GM12878 (cell line): ENCODE measurements around the gene POU5F2. TPM values are rescaled to one million over a fixed set of nuclear protein-coding genes. Genes with fewer than 3 reads are reported as not detected.

Experiments used
- ATAC-seq: fragments of 200-7000 bp; cut with Tn5 transposase; 3 replicates; pipeline ENCODE4 v1.9.1; 2020; ENCODE audit warnings: mild to moderate bottlenecking, moderate library complexity
- BruUV-seq: library from RNA; stranded (reverse); fragments of 400-500 nt; replicated peaks from 2 replicates; lab custom pipeline; 2021; lab: Mats Ljungman, UMichigan
- CTCF ChIA-PET: fragments of 300-600 bp; sonication (Branson Sonifier 250); formaldehyde crosslinking; extraction: SDS; loops from one replicate; lab custom pipeline; 2021; ENCODE audit warnings: inconsistent platforms; lab: Yijun Ruan, JAX
- POLR2A ChIA-PET: fragments of 350-600 bp; formaldehyde crosslinking; extraction: SDS; loops from one replicate; lab custom pipeline; 2021; ENCODE audit warnings: inconsistent platforms; lab: Charles Lee
- RAD21 ChIA-PET: fragments of 300-600 bp; sonication (Branson Sonifier 250); formaldehyde crosslinking; loops from one replicate; lab custom pipeline; 2023; ENCODE audit warnings: antibody characterized with exemption; ENCODE audit not compliant: unreplicated experiment; lab: Charles Lee
- SMC1A ChIA-PET: fragments of 300-600 bp; sonication (Branson Sonifier 250); formaldehyde crosslinking; loops from one replicate; lab custom pipeline; 2023; ENCODE audit not compliant: unreplicated experiment, uncharacterized antibody; lab: Charles Lee
- DNase-seq: peaks from one replicate; pipeline ENCODE4 v3.0.0-alpha.2; 2011; ENCODE audit warnings: low read depth, low spot score
- FAIRE-seq: peaks from 3 replicates; lab custom pipeline; 2011; peaks lifted over from hg19 to GRCh38; lab: Jason Lieb, UNC
- H2AFZ ChIP-seq: 2 replicates; pipeline ENCODE4 v1.6.0; 2011; ENCODE audit warnings: low read depth, low read length, control low read depth; ENCODE audit not compliant: control insufficient read depth
- H3K27ac ChIP-seq: 2 replicates; pipeline ENCODE4 v1.5.1; 2011; ENCODE audit warnings: control low read depth; ENCODE audit not compliant: control insufficient read depth, insufficient read depth
- H3K27me3 ChIP-seq, 2 experiments: replicated peaks in 1 of 2; 2 replicates each; pipeline versions ENCODE4 v1.6.0 to v1.6.1; 2011; ENCODE audit warnings: low read length in 1 of 2; ENCODE audit not compliant: control insufficient read depth in 2 of 2, insufficient read depth in 2 of 2
- H3K36me3 ChIP-seq, 2 experiments: 2 replicates each; pipeline ENCODE4 v1.5.1; 2011; ENCODE audit warnings: low read length in 1 of 2; ENCODE audit not compliant: control insufficient read depth in 2 of 2, insufficient read depth in 2 of 2
- H3K4me1 ChIP-seq: 2 replicates; pipeline ENCODE4 v1.6.1; 2011; ENCODE audit warnings: mild to moderate bottlenecking, low read length, moderate library complexity, mixed read lengths; ENCODE audit not compliant: control insufficient read depth, insufficient read depth
- H3K4me2 ChIP-seq: 2 replicates; pipeline ENCODE4 v1.6.0; 2011; ENCODE audit warnings: control low read depth; ENCODE audit not compliant: control insufficient read depth, insufficient read depth
- H3K4me3 ChIP-seq: fragments of 200-600 bp; sonication (generic); 2 replicates; pipeline ENCODE4 v1.5.1; 2016
- H3K79me2 ChIP-seq: 2 replicates; pipeline ENCODE4 v1.6.0; 2011; ENCODE audit warnings: low read length; ENCODE audit not compliant: control insufficient read depth, insufficient read depth
- H3K9ac ChIP-seq: 2 replicates; pipeline ENCODE4 v1.8.0; 2011; ENCODE audit warnings: low read length, control low read depth, mixed read lengths; ENCODE audit not compliant: control insufficient read depth, insufficient read depth
- H3K9me3 ChIP-seq: replicated peaks from 3 replicates; pipeline ENCODE4 v1.5.1; 2011; ENCODE audit warnings: mild to moderate bottlenecking, low read length; ENCODE audit not compliant: control insufficient read depth, insufficient read depth
- H4K20me1 ChIP-seq: 2 replicates; pipeline ENCODE4 v1.6.0; 2011; ENCODE audit not compliant: control insufficient read depth, insufficient read depth
- E2F8 ChIP-seq: fragments of 450-650 bp; IDR thresholded peaks from 2 replicates; pipeline ENCODE4 v1.6.1; 2018; ENCODE audit warnings: mild to moderate bottlenecking, low read depth, moderate library complexity; ENCODE audit not compliant: partially characterized antibody
- EED ChIP-seq: sonication (generic); IDR thresholded peaks from 2 replicates; pipeline ENCODE4 v1.6.1; 2016; ENCODE audit warnings: antibody characterized with exemption, low read depth
- IRF4 ChIP-seq: IDR thresholded peaks from 2 replicates; pipeline ENCODE4 v1.6.1; 2011; ENCODE audit warnings: low read depth, low read length
- KAT2A ChIP-seq: conservative IDR thresholded peaks from 2 replicates; pipeline ENCODE4 v1.6.1; 2011; ENCODE audit warnings: low read depth, low read length; ENCODE audit not compliant: control insufficient read depth
- MXI1 ChIP-seq: fragments of 150-350 bp; IDR thresholded peaks from 2 replicates; pipeline ENCODE4 v1.6.1; 2011; ENCODE audit warnings: low read depth, mild to moderate bottlenecking, inconsistent platforms, low read length, improper control_type of control experiment
- MYB ChIP-seq: fragments of 150-350 bp; IDR thresholded peaks from 2 replicates; pipeline ENCODE4 v1.6.1; 2014; ENCODE audit warnings: mild to moderate bottlenecking, low read depth, low read length, borderline replicate concordance
- PBX3 ChIP-seq: IDR thresholded peaks from 2 replicates; pipeline ENCODE4 v1.6.1; 2011; ENCODE audit warnings: mild to moderate bottlenecking, low read depth, low read length, moderate library complexity; ENCODE audit not compliant: insufficient replicate concordance
- PRDM15 ChIP-seq: fragments of 450-650 bp; formaldehyde crosslinking; IDR thresholded peaks from 2 replicates; pipeline ENCODE4 v1.4.0; 2020; ENCODE audit warnings: mild to moderate bottlenecking, moderate library complexity
- STAT3 ChIP-seq: IDR thresholded peaks from 2 replicates; pipeline ENCODE4 v1.6.1; 2011; ENCODE audit warnings: low read depth, low read length, improper control_type of control experiment
- ZNF207 ChIP-seq: fragments of 450-650 bp; IDR thresholded peaks from 2 replicates; pipeline ENCODE4 v1.6.1; 2014; ENCODE audit warnings: antibody characterized with exemption, mild to moderate bottlenecking, borderline replicate concordance
- ZSCAN29 ChIP-seq: fragments of 450-650 bp; IDR thresholded peaks from 2 replicates; pipeline ENCODE4 v1.6.1; 2017; ENCODE audit warnings: mild to moderate bottlenecking, moderate library complexity
- ZZZ3 ChIP-seq: IDR thresholded peaks from 2 replicates; pipeline ENCODE4 v1.6.1; 2011; ENCODE audit warnings: low read depth; ENCODE audit not compliant: control insufficient read depth, insufficient read length
- WGBS: methylation state at CpG from one replicate; pipeline ENCODE4 v1.1.6; 2016; ENCODE audit warnings: low lambda C conversion rate; ENCODE audit not compliant: insufficient replicate concordance, insufficient coverage; ENCODE audit errors: missing lambda C conversion rate; 5-methylcytosine and 5-hydroxymethylcytosine counted together
- in situ Hi-C: fragments of 300-500 bp; cut with MboI; formaldehyde crosslinking; loops from 9 replicates; pipeline ENCODE4 v1.14.3; 2018; ENCODE audit warnings: mixed read lengths
- intact Hi-C: fragments of 100-400 bp; cut with micrococcal nuclease; formaldehyde crosslinking; loops from one replicate; pipeline ENCODE4 v1.14.2; 2022; ENCODE audit not compliant: unreplicated experiment
- polyA plus RNA-seq, 11 experiments: library from polyadenylated mRNA; depleted of rRNA in 4 of 11; unstranded in 6 of 11; stranded (reverse) in 5 of 11; fragments of >200 nt; fragmentation: Nextera tagmentation in 4 of 11; fragmentation: Illumina TruSeq in 1 of 11; extraction: Ambion mirVana in 4 of 11; extraction: Trizol in 1 of 11; gene quantifications; 1 replicate in 1 of 11; 2 replicates in 10 of 11; pipeline versions ENCODE4 v1.2.1 to v1.2.3, GENCODE V29; 2011 to 2016; ENCODE audit warnings: inconsistent platforms in 2 of 11, missing spikeins in 2 of 11, low read depth in 1 of 11
- total RNA-seq, 4 experiments: library from RNA; depleted of rRNA in 3 of 4; stranded (reverse); fragments of >200 nt in 3 of 4; fragmentation: Illumina TruSeq in 1 of 4; extraction: Trizol in 1 of 4; gene quantifications; 2 replicates each; pipeline versions ENCODE4 v1.2.1 to v1.2.3, GENCODE V29; 2013 to 2021
- TF ChIP-seq, protein P1 (sequence below): fragments of 150-350 bp; IDR thresholded peaks from 2 replicates; pipeline ENCODE4 v1.6.1; 2014; ENCODE audit warnings: mild to moderate bottlenecking, low read depth, low read length

Gene POU5F2
- total and polyA plus RNA-seq, 10 of the 15 experiments (the other 5 are each of a cell fraction or from before 2014, with no cell fraction given): under 0.01 to 1.4 (median 0.28) TPM

GRCh38 chr5:93790401-93790800 lies 49.0 kb upstream of the POU5F2 start:
- in situ Hi-C loops (no loop called here), intact Hi-C loops (no loop called here)
- DNase-seq (no peak), FAIRE-seq (no peak), ATAC-seq (no peak)
- H2AFZ ChIP-seq: no peak overlapping the region
- POLR2A ChIA-PET: no interaction called here
- H3K27ac ChIP-seq: no peak overlapping the region
- H3K9me3 ChIP-seq: no peaks in the 10 kb centered on the region
- 94% methylated on average over 3 of the region's 3 CpGs for WGBS
- SMC1A ChIA-PET: interaction anchor here (1.8 kb wide), 1 partner anchor 15 kb away, joined by 5 read pairs; no protein-coding TSS in a partner anchor
- RAD21 ChIA-PET: interaction anchor here (1.4 kb wide), 1 partner anchor 10 kb away, joined by 5 read pairs; no protein-coding TSS in a partner anchor
- CTCF ChIA-PET: interaction anchor here (0.6 to 4.5 kb wide), 2 partner anchors 10 to 122 kb away, joined by 3 to 24 read pairs; no protein-coding TSS in a partner anchor
- H3K4me2 ChIP-seq: no peak overlapping the region
- no peaks in the 10 kb centered on the region for H3K79me2 ChIP-seq
- H3K9ac ChIP-seq: no peak overlapping the region
- no peaks in the 10 kb centered on the region for H3K4me1 ChIP-seq
- H3K27me3 ChIP-seq: no peaks in the 10 kb centered on the region
- H3K36me3 ChIP-seq: no peaks in the 10 kb centered on the region
- no peak overlapping the region for H3K4me3 ChIP-seq
- no peaks in the 10 kb centered on the region for H4K20me1 ChIP-seq
- no TSS peak for BruUV-seq
- TF ChIP-seq E2F8 (no peak), MYB (no peak), KAT2A (no peak), PBX3 (no peak), IRF4 (no peak), MXI1 (no peak), ZZZ3 (no peak), STAT3 (no peak), PRDM15 (CRISPR knock-in tag) (no peak), EED (no peak), ZNF207 (no peak), ZSCAN29 (no peak)
- TF ChIP-seq, protein P1, sequence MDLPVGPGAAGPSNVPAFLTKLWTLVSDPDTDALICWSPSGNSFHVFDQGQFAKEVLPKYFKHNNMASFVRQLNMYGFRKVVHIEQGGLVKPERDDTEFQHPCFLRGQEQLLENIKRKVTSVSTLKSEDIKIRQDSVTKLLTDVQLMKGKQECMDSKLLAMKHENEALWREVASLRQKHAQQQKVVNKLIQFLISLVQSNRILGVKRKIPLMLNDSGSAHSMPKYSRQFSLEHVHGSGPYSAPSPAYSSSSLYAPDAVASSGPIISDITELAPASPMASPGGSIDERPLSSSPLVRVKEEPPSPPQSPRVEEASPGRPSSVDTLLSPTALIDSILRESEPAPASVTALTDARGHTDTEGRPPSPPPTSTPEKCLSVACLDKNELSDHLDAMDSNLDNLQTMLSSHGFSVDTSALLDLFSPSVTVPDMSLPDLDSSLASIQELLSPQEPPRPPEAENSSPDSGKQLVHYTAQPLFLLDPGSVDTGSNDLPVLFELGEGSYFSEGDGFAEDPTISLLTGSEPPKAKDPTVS: no peak
